HEK293 (cell line): ENCODE results near the gene THSD4.

Source experiments
- CTCF ChIA-PET: fragments of 350-600 bp; formaldehyde crosslinking; extraction: SDS; loops from one replicate; lab custom pipeline; 2021; ENCODE audit warnings: antibody characterized with exemption; lab: Yijun Ruan, JAX
- POLR2A ChIA-PET: fragments of 300-600 bp; formaldehyde crosslinking; extraction: SDS; loops from one replicate; lab custom pipeline; 2020; ENCODE audit warnings: antibody characterized with exemption, inconsistent platforms; lab: Yijun Ruan, JAX
- H3K27ac ChIP-seq: fragments of 200-500 bp; sonication (Bioruptor generic); 2 replicates; pipeline ENCODE4 v1.5.1; 2014; ENCODE audit warnings: low read depth, low read length, control low read depth, inconsistent platforms; ENCODE audit errors: extremely low read depth
- H3K36me3 ChIP-seq, 2 experiments: fragments of 200-500 bp in 1 of 2; sonication (Bioruptor generic) in 1 of 2; 1 replicate in 1 of 2; 2 replicates in 1 of 2; pipeline ENCODE4 v1.5.1; 2014 to 2017; ENCODE audit warnings: inconsistent platforms in 2 of 2, low read length in 2 of 2; ENCODE audit not compliant: control insufficient read depth in 2 of 2, insufficient read depth in 1 of 2
- H3K4me1 ChIP-seq: fragments of 200-500 bp; sonication (Bioruptor generic); 2 replicates; pipeline ENCODE4 v1.5.1; 2014; ENCODE audit warnings: mild to moderate bottlenecking, low read length, inconsistent platforms; ENCODE audit not compliant: control insufficient read depth, insufficient read depth
- H3K4me3 ChIP-seq: 2 replicates; pipeline ENCODE4 v1.5.1; 2011; ENCODE audit warnings: low read depth, mild to moderate bottlenecking, control low read depth, low read length, moderate library complexity
- H3K9me3 ChIP-seq: fragments of 200-500 bp; sonication (Bioruptor generic); 2 replicates; pipeline ENCODE4 v1.5.1; 2014; ENCODE audit warnings: low read depth, low read length, inconsistent platforms; ENCODE audit not compliant: control insufficient read depth, insufficient read depth
- FEZF1 ChIP-seq: fragments of 450-650 bp; formaldehyde crosslinking; IDR thresholded peaks from 2 replicates; pipeline ENCODE4 v1.5.1; 2016; ENCODE audit warnings: missing biosample characterization, missing genetic modification characterization
- GFI1B ChIP-seq: fragments of 450-650 bp; formaldehyde crosslinking; IDR thresholded peaks from 2 replicates; pipeline ENCODE4 v1.5.1; 2016; ENCODE audit warnings: missing biosample characterization, missing genetic modification characterization
- HIC1 ChIP-seq: fragments of 450-650 bp; formaldehyde crosslinking; IDR thresholded peaks from 2 replicates; pipeline ENCODE4 v1.5.1; 2016; ENCODE audit warnings: missing biosample characterization, missing genetic modification characterization
- INSM2 ChIP-seq: fragments of 450-650 bp; formaldehyde crosslinking; IDR thresholded peaks from 2 replicates; pipeline ENCODE4 v1.5.1; 2016; ENCODE audit warnings: missing biosample characterization, missing genetic modification characterization
- KLF10 ChIP-seq: fragments of 450-650 bp; IDR thresholded peaks from 2 replicates; pipeline ENCODE4 v1.5.1; 2018; ENCODE audit warnings: missing biosample characterization, mild to moderate bottlenecking, missing genetic modification characterization
- PRDM4 ChIP-seq: fragments of 450-650 bp; formaldehyde crosslinking; IDR thresholded peaks from 2 replicates; pipeline ENCODE4 v1.5.1; 2017; ENCODE audit warnings: missing biosample characterization, missing genetic modification characterization
- REPIN1 ChIP-seq: fragments of 450-650 bp; formaldehyde crosslinking; IDR thresholded peaks from 2 replicates; pipeline ENCODE4 v1.5.1; 2017; ENCODE audit warnings: missing biosample characterization, missing genetic modification characterization, low read depth
- SCRT1 ChIP-seq: fragments of 450-650 bp; formaldehyde crosslinking; IDR thresholded peaks from 2 replicates; pipeline ENCODE4 v1.5.1; 2016; ENCODE audit warnings: missing biosample characterization, missing genetic modification characterization, borderline replicate concordance
- SP7 ChIP-seq: fragments of 450-650 bp; formaldehyde crosslinking; IDR thresholded peaks from 2 replicates; pipeline ENCODE4 v1.5.1; 2016; ENCODE audit warnings: missing biosample characterization, missing genetic modification characterization
- ZBTB21 ChIP-seq: fragments of 450-650 bp; formaldehyde crosslinking; IDR thresholded peaks from 2 replicates; pipeline ENCODE4 v1.5.1; 2017; ENCODE audit warnings: missing biosample characterization, missing genetic modification characterization
- ZFP69B ChIP-seq: fragments of 450-650 bp; formaldehyde crosslinking; IDR thresholded peaks from 2 replicates; pipeline ENCODE4 v1.5.1; 2016; ENCODE audit warnings: missing biosample characterization, missing genetic modification characterization
- ZNF112 ChIP-seq: fragments of 450-650 bp; formaldehyde crosslinking; IDR thresholded peaks from 2 replicates; pipeline ENCODE4 v1.5.0; 2017; ENCODE audit warnings: missing biosample characterization, missing genetic modification characterization
- ZNF114 ChIP-seq: fragments of 450-650 bp; formaldehyde crosslinking; IDR thresholded peaks from 2 replicates; pipeline ENCODE4 v1.5.0; 2017; ENCODE audit warnings: missing biosample characterization, missing genetic modification characterization
- ZNF184 ChIP-seq: fragments of 450-650 bp; IDR thresholded peaks from 2 replicates; pipeline ENCODE4 v1.5.1; 2018; ENCODE audit warnings: missing biosample characterization, mild to moderate bottlenecking, missing genetic modification characterization
- ZNF19 ChIP-seq: fragments of 450-650 bp; formaldehyde crosslinking; IDR thresholded peaks from 2 replicates; pipeline ENCODE4; 2016; ENCODE audit warnings: missing biosample characterization, missing genetic modification characterization, low read depth
- ZNF248 ChIP-seq: fragments of 450-650 bp; formaldehyde crosslinking; IDR thresholded peaks from 2 replicates; pipeline ENCODE4 v1.5.1; 2017; ENCODE audit warnings: missing biosample characterization, missing genetic modification characterization
- ZNF501 ChIP-seq: fragments of 450-650 bp; formaldehyde crosslinking; IDR thresholded peaks from 2 replicates; pipeline ENCODE4 v1.5.1; 2016; ENCODE audit warnings: missing biosample characterization, missing genetic modification characterization
- ZNF521 ChIP-seq: fragments of 450-650 bp; formaldehyde crosslinking; IDR thresholded peaks from 2 replicates; pipeline ENCODE4 v1.5.1; 2017; ENCODE audit warnings: missing biosample characterization, mild to moderate bottlenecking, missing genetic modification characterization
- ZNF530 ChIP-seq: fragments of 450-650 bp; formaldehyde crosslinking; IDR thresholded peaks from 2 replicates; pipeline ENCODE4 v1.5.1; 2016; ENCODE audit warnings: low read depth, missing biosample characterization, missing genetic modification characterization
- ZNF600 ChIP-seq: fragments of 450-650 bp; formaldehyde crosslinking; IDR thresholded peaks from 2 replicates; pipeline ENCODE4 v1.5.1; 2016; ENCODE audit warnings: missing biosample characterization, missing genetic modification characterization
- ZNF654 ChIP-seq: fragments of 450-650 bp; formaldehyde crosslinking; IDR thresholded peaks from 2 replicates; pipeline ENCODE4 v1.5.1; 2016; ENCODE audit warnings: low read depth, missing biosample characterization, missing genetic modification characterization
- ZSCAN30 ChIP-seq: fragments of 450-650 bp; IDR thresholded peaks from 2 replicates; pipeline ENCODE4 v1.5.1; 2018; ENCODE audit warnings: missing biosample characterization, mild to moderate bottlenecking, missing genetic modification characterization, moderate library complexity
- TF ChIP-seq, protein P1 (sequence below): fragments of 450-650 bp; formaldehyde crosslinking; IDR thresholded peaks from 2 replicates; pipeline ENCODE4 v1.5.1; 2016; ENCODE audit warnings: missing biosample characterization, missing genetic modification characterization

The THSD4 gene

DNA sequence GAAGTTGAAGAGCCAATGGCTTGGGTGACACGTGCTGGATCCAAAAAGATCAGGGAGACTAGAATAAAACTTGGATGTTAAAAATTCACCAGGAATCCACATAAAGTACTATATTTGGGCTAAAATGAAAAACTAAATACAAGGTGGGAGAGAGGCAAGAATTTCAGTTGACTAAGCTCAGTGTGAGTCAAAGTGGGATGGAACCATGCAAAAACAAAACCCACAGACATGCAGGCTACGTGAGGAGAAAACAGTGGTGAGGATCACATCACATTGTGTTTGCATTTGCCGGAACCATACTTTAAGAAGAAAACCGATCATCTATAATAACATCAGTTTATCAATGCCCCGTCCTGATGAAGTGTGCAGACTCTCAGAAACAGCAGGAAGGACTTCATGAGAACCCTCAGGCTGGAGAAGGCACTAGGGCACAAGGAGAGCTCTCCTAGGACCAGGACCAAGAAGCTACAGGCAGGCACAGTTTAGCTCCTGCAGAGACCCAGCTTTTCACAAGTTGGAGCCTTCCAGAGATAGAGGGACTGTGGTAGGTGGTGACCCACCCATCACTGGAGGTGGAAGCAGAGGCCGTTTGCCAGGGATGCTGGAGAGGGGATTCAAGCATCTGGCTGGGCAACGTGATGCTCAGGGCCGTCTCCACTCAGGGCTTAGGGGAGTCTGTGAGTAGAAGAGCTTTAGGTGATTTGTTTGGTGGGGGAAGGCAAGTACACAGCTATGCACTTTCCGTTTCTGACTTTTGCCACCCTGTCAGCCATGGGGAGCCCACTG, 666.1 kb downstream of the THSD4 start:
- H3K36me3 ChIP-seq, result no peaks in the 10 kb centered on the region
- CTCF ChIA-PET, result interaction anchor here (0.6 to 5.1 kb wide), 23 partner anchors 9 to 1260 kb away, joined by 3 to 70 read pairs (median 4); no protein-coding TSS in a partner anchor
- POLR2A ChIA-PET, result no interaction called here
- TF ChIP-seq REPIN1 (no peak), FEZF1 (tag by site-specific recombination) (no peak), ZFP69B (tag by site-specific recombination) (no peak), HIC1 (tag by site-specific recombination) (no peak)
- no peak overlapping the region for H3K4me3 ChIP-seq
- no peaks in the 10 kb centered on the region for H3K9me3 ChIP-seq
- peaks cover 3% of the 10 kb centered on the region; the same call in 1 of the 2 replicates for H3K4me1 ChIP-seq
- no peak overlapping the region for H3K27ac ChIP-seq

DNA sequence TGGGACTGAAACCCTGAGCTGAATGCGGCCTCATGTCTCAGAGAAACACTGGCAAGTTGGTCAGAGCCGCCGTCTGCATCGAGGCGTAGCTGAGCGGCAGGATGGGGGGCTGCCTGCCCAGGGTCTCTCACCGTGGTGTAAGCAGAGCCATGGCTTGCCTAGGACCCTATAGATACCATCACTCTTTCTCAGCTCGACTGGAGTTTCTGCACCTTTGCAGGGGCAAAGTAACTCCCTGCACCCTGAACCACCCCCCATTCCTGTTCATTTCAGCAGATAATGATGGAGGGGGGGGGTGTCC, 666.6 kb downstream of the THSD4 start:
- Histone ChIP-seq H3K27ac (no peak overlapping the region), H3K36me3 (no peaks in the 10 kb centered on the region)
- POLR2A ChIA-PET, result no interaction called here
- TF ChIP-seq SP7 (tag by site-specific recombination) (no peak), ZSCAN30 (no peak), ZNF184 (tag by site-specific recombination) (no peak), ZBTB21 (tag by site-specific recombination) (no peak), ZNF112 (tag by site-specific recombination) (no peak), KLF10 (tag by site-specific recombination) (no peak), ZNF501 (tag by site-specific recombination) (no peak), ZNF530 (tag by site-specific recombination) (no peak), ZNF521 (tag by site-specific recombination) (no peak), ZNF654 (no peak), ZNF19 (no peak), INSM2 (tag by site-specific recombination) (no peak), GFI1B (tag by site-specific recombination) (no peak), ZNF248 (tag by site-specific recombination) (no peak), ZNF600 (tag by site-specific recombination) (no peak), SCRT1 (tag by site-specific recombination) (no peak), PRDM4 (no peak), ZNF114 (no peak)
- TF ChIP-seq, protein P1, sequence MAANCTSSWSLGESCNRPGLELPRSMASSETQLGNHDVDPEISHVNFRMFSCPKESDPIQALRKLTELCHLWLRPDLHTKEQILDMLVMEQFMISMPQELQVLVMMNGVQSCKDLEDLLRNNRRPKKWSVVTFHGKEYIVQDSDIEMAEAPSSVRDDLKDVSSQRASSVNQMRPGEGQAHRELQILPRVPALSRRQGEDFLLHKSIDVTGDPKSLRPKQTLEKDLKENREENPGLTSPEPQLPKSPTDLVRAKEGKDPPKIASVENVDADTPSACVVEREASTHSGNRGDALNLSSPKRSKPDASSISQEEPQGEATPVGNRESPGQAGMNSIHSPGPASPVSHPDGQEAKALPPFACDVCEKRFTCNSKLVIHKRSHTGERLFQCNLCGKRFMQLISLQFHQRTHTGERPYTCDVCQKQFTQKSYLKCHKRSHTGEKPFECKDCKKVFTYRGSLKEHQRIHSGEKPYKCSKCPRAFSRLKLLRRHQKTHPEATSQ (tag by site-specific recombination), result no peak
- TF ChIP-seq, all 188 proteins: peak for 0
- CTCF ChIA-PET, result interaction anchor here (0.6 to 5.1 kb wide), 10 partner anchors 9 to 1260 kb away, joined by 3 to 70 read pairs (median 12); no protein-coding TSS in a partner anchor
- peaks cover 3% of the 10 kb centered on the region; the same call in 1 of the 2 replicates for H3K4me1 ChIP-seq
- no peaks in the 10 kb centered on the region for H3K9me3 ChIP-seq
- H3K4me3 ChIP-seq, result no peak overlapping the region
